GM19240 (cell line): ENCODE measurements around the gene C4orf36.
"Not testable (repeated sequence)": the region's sequence is repeated elsewhere in the genome, so short reads cannot be mapped to it uniquely, and the experiment has no call there.

Experiments
- DNase-seq: peaks from one replicate; pipeline ENCODE4 v3.0.0; 2011; ENCODE audit warnings: low spot score; ENCODE audit not compliant: insufficient read length

C4orf36 gene

GRCh38 chr4:86917212-86918039 is 25.2 kb upstream of the C4orf36 start:
- no peak for DNase-seq

GRCh38 chr4:86916392-86916791 is 24.2 kb upstream of the C4orf36 start:
- DNase-seq: no peak

- DNase-seq: no peak
Measured at GRCh38 chr4:86910820-86911684, 18.8 kb upstream of the C4orf36 start.

- no peak for DNase-seq
Measured at GRCh38 chr4:86910369-86910768, 18.1 kb upstream of the C4orf36 start.

GRCh38 chr4:86909546-86910295 is 17.5 kb upstream of the C4orf36 start:
- no peak for DNase-seq

- DNase-seq: no peak
Measured at GRCh38 chr4:86908251-86908657, 16.0 kb upstream of the C4orf36 start.

GRCh38 chr4:86901864-86902263 is 9.6 kb upstream of the C4orf36 start:
- DNase-seq: no peak

- no peak for DNase-seq
Measured at GRCh38 chr4:86898562-86898961, 6.3 kb upstream of the C4orf36 start.

- no peak for DNase-seq
Measured at GRCh38 chr4:86896596-86896995, 4.4 kb upstream of the C4orf36 start.

GRCh38 chr4:86895692-86896488 is 3.7 kb upstream of the C4orf36 start:
- peak; percentile 23 for DNase-seq

GRCh38 chr4:86894455-86894854 is 2.2 kb upstream of the C4orf36 start:
- DNase-seq: no peak

- DNase-seq: no peak
Measured at GRCh38 chr4:86893136-86893535, 914 bp upstream of the C4orf36 start.

GRCh38 chr4:86892636-86892960 is 376 bp upstream of the C4orf36 start:
- no peak for DNase-seq

- DNase-seq: no peak
Measured at GRCh38 chr4:86890790-86891189, 1.4 kb downstream of the C4orf36 start.

GRCh38 chr4:86879641-86880040 is 12.6 kb downstream of the C4orf36 start:
- DNase-seq: no peak

GRCh38 chr4:86878640-86879039 is 13.6 kb downstream of the C4orf36 start:
- DNase-seq: no peak

- DNase-seq: no peak
Measured at GRCh38 chr4:86876894-86877685, 15.1 kb downstream of the C4orf36 start.

- DNase-seq: not testable (repeated sequence)
Measured at GRCh38 chr4:86875436-86875835, 16.8 kb downstream of the C4orf36 start.

GRCh38 chr4:86872135-86872534 is 20.1 kb downstream of the C4orf36 start:
- DNase-seq: no peak

- DNase-seq: no peak
Measured at GRCh38 chr4:86870442-86871069, 21.7 kb downstream of the C4orf36 start.
